Neural cell (in vitro differentiated cells): ENCODE results near the gene NCOA5. TPM values are rescaled to one million over a fixed set of nuclear protein-coding genes. Genes with fewer than 3 reads are reported as not detected.

Source experiments
- H2AFZ ChIP-seq: fragments of 200-600, 300-800 bp; sonication (generic), shearing (Covaris generic); 2 replicates; pipeline ENCODE4 v1.6.0; 2014; ENCODE audit warnings: low read depth, mild to moderate bottlenecking, antibody characterized with exemption, low read length, moderate library complexity
- H3F3A ChIP-seq: fragments of 200-600 bp; shearing (Covaris generic); 2 replicates; pipeline ENCODE4 v1.6.1; 2016; ENCODE audit warnings: mild to moderate bottlenecking, moderate library complexity, mixed read lengths, antibody characterized with exemption, low read length; ENCODE audit not compliant: insufficient read depth, poor library complexity, severe bottlenecking
- H3K27ac ChIP-seq: fragments of 200-600, 300-800 bp; sonication (generic), shearing (Covaris generic); 2 replicates; pipeline ENCODE4 v1.5.1; 2014; ENCODE audit warnings: mild to moderate bottlenecking, low read length, moderate library complexity
- H3K27me3 ChIP-seq: fragments of 300-800, 200-600 bp; sonication (generic), shearing (Covaris generic); 2 replicates; pipeline ENCODE4 v1.6.0; 2014; ENCODE audit warnings: mild to moderate bottlenecking, low read depth, low read length, moderate library complexity; ENCODE audit not compliant: insufficient read depth
- H3K36me3 ChIP-seq: fragments of 300-800, 200-600 bp; sonication (generic), shearing (Covaris generic); 2 replicates; pipeline ENCODE4 v1.5.1; 2014; ENCODE audit warnings: mild to moderate bottlenecking, antibody characterized with exemption, low read length, moderate library complexity; ENCODE audit not compliant: insufficient read depth
- H3K4me2 ChIP-seq: fragments of 300-800, 200-600 bp; sonication (generic), shearing (Covaris generic); 2 replicates; pipeline ENCODE4 v1.6.0; 2014; ENCODE audit warnings: mild to moderate bottlenecking, low read length
- H3K4me3 ChIP-seq: fragments of 300-800, 200-600 bp; sonication (generic), shearing (Covaris generic); 2 replicates; pipeline ENCODE4 v1.5.1; 2014; ENCODE audit warnings: mild to moderate bottlenecking, low read length, moderate library complexity
- H3K79me2 ChIP-seq: fragments of 200-600 bp; shearing (Covaris generic); replicated peaks from 2 replicates; pipeline ENCODE4 v1.6.0; 2014; ENCODE audit warnings: mild to moderate bottlenecking, low read length, moderate library complexity; ENCODE audit not compliant: insufficient read depth
- H3K9ac ChIP-seq: fragments of 300-800, 200-600 bp; sonication (generic), shearing (Covaris generic); 2 replicates; pipeline ENCODE4 v1.6.1; 2016; ENCODE audit warnings: mild to moderate bottlenecking, low read length, mixed read lengths
- H3K9me2 ChIP-seq: fragments of 200-600 bp; shearing (Covaris generic); 2 replicates; pipeline ENCODE4 v1.6.1; 2016; ENCODE audit warnings: mild to moderate bottlenecking, low read length, mixed read lengths; ENCODE audit not compliant: insufficient read depth
- H3K9me3 ChIP-seq: fragments of 200-600, 300-800 bp; sonication (generic), shearing (Covaris generic); 2 replicates; pipeline ENCODE4 v1.6.1; 2016; ENCODE audit warnings: mild to moderate bottlenecking, mixed run types, low read length, moderate library complexity, mixed read lengths
- H4K20me1 ChIP-seq: fragments of 200-600 bp; shearing (Covaris generic); 2 replicates; pipeline ENCODE4 v1.6.1; 2016; ENCODE audit warnings: mild to moderate bottlenecking, mixed run types; ENCODE audit not compliant: insufficient read depth
- CTCF ChIP-seq: fragments of 450-650 bp; IDR thresholded peaks from 2 replicates; pipeline ENCODE4 v1.5.1; 2014; ENCODE audit warnings: antibody characterized with exemption, mild to moderate bottlenecking, moderate library complexity; ENCODE audit not compliant: poor library complexity, severe bottlenecking
- EP300 ChIP-seq: fragments of 450-650 bp; conservative IDR thresholded peaks from 2 replicates; pipeline ENCODE4 v1.6.1; 2014; ENCODE audit warnings: antibody characterized with exemption, mild to moderate bottlenecking, moderate library complexity; ENCODE audit not compliant: poor library complexity, severe bottlenecking
- EZH2 ChIP-seq: fragments of 200-600, 300-800 bp; shearing (Covaris generic), sonication (generic); IDR thresholded peaks from 2 replicates; pipeline ENCODE4 v1.6.1; 2014; ENCODE audit warnings: antibody characterized with exemption, low read length, borderline replicate concordance, mild to moderate bottlenecking; ENCODE audit not compliant: insufficient read depth, poor library complexity, severe bottlenecking
- MXI1 ChIP-seq: fragments of 450-650 bp; conservative IDR thresholded peaks from 2 replicates; pipeline ENCODE4 v1.6.1; 2014; ENCODE audit warnings: antibody characterized with exemption, mild to moderate bottlenecking; ENCODE audit not compliant: poor library complexity, severe bottlenecking
- POLR2AphosphoS5 ChIP-seq: IDR thresholded peaks from 2 replicates; pipeline ENCODE4 v1.6.1; 2012
- RAD21 ChIP-seq: fragments of 450-650 bp; conservative IDR thresholded peaks from 2 replicates; pipeline ENCODE4 v1.6.1; 2014; ENCODE audit warnings: antibody characterized with exemption, mild to moderate bottlenecking, moderate library complexity
- REST ChIP-seq: IDR thresholded peaks from 2 replicates; pipeline ENCODE4 v1.6.1; 2012; ENCODE audit warnings: borderline replicate concordance
- SMC3 ChIP-seq: fragments of 450-650 bp; conservative IDR thresholded peaks from 2 replicates; pipeline ENCODE4 v1.6.1; 2014; ENCODE audit warnings: antibody characterized with exemption, mild to moderate bottlenecking, moderate library complexity; ENCODE audit not compliant: poor library complexity
- TAF1 ChIP-seq: IDR thresholded peaks from 2 replicates; pipeline ENCODE4 v1.6.1; 2012; ENCODE audit warnings: low read depth
- polyA minus RNA-seq: library from RNA; depleted of rRNA, polyadenylated mRNA; stranded (reverse); fragments of >200 nt; gene quantifications from 2 replicates; pipeline ENCODE4 v1.2.3, GENCODE V29; 2014
- polyA plus RNA-seq: library from polyadenylated mRNA; depleted of rRNA; stranded (reverse); fragments of >200 nt; gene quantifications from 2 replicates; pipeline ENCODE4 v1.2.3, GENCODE V29; 2014

NCOA5 gene
- 23.0 and 29.9 TPM in 2 replicates for polyA plus RNA-seq
- polyA minus RNA-seq, result 41.3 and 41.4 TPM in 2 replicates

- Histone ChIP-seq H3K27me3 (no peaks in the 10 kb centered on the region), H3K4me2 (peak within 1 kb of the TSS; percentile 99), H3K9ac (peak within 1 kb of the TSS; percentile 97), H2AFZ (peak within 1 kb of the TSS; percentile 43), H3K4me3 (peak within 1 kb of the TSS; percentile 98), H3F3A (no peaks in the 10 kb centered on the region), H3K79me2 (peaks cover 47% of the 10 kb centered on the region), H4K20me1 (peaks cover 21% of the 10 kb centered on the region), H3K9me3 (no peaks in the 10 kb centered on the region), H3K9me2 (no peaks in the 10 kb centered on the region), H3K27ac (peak within 1 kb of the TSS; percentile 94), H3K36me3 (no peaks in the 10 kb centered on the region)
- TF ChIP-seq TAF1 (peak; percentile 98), CTCF (peak; percentile 69), MXI1 (peak; percentile 93), EP300 (peak; percentile 83), EZH2 (no peak), SMC3 (peak; percentile 67), REST (peak; percentile 88), POLR2AphosphoS5 (peak; percentile 99), RAD21 (peak; percentile 63)
Observed at GRCh38 chr20:46089417-46090388, at the start of gene NCOA5. Gene NCOA5 (minus strand): TSS chr20:46089962. CDS start chr20:46079424, 10,538 bp downstream.

GRCh38 chr20:46139266-46139889 is 49.6 kb upstream of the NCOA5 start:
- H3K27me3 ChIP-seq, result peaks cover 8% of the 10 kb centered on the region
- no peaks in the 10 kb centered on the region for H3K79me2 ChIP-seq
- H2AFZ ChIP-seq, result no peak overlapping the region
- H3K27ac ChIP-seq, result no peak overlapping the region
- H3K9ac ChIP-seq, result no peak overlapping the region
- no peaks in the 10 kb centered on the region for H3K36me3 ChIP-seq
- H3K4me2 ChIP-seq, result no peak overlapping the region
- no peaks in the 10 kb centered on the region for H3K9me3 ChIP-seq
- no peaks in the 10 kb centered on the region for H4K20me1 ChIP-seq
- H3K4me3 ChIP-seq, result no peak overlapping the region
- TF ChIP-seq RAD21 (no peak), CTCF (no peak), REST (no peak), SMC3 (no peak)
- H3K9me2 ChIP-seq, result no peaks in the 10 kb centered on the region
- no peaks in the 10 kb centered on the region for H3F3A ChIP-seq
